Measurements from ENCODE around the gene PDZD4.
A peak's percentile ranks its signal among the peaks of the same experiment; 100 is the strongest.

Gene PDZD4

GRCh38 chrX:153801669-153802068 lies 28.7 kb downstream of the PDZD4 start:
- no peak overlapping the region for H3K4me3 ChIP-seq
- H3K27ac ChIP-seq = peak overlapping the region in 1 of 2 donors; percentile 72
- no peak for DNase-seq (ENCODE audit: low spot score)
- no peak for TF ChIP-seq CTCF (IDR thresholded peaks at IDR 0.05)

GRCh38 chrX:153800746-153801145 lies 29.6 kb downstream of the PDZD4 start:
- Histone ChIP-seq H3K4me3 (no peak overlapping the region), H3K27ac (peak overlapping the region; percentile 13 to 72)
- no peak for DNase-seq (ENCODE audit: low spot score)
- TF ChIP-seq CTCF (IDR thresholded peaks at IDR 0.05) = no peak

- Histone ChIP-seq H3K27ac (peak overlapping the region; percentile 60 to 72), H3K4me3 (no peak overlapping the region)
- TF ChIP-seq CTCF (IDR thresholded peaks at IDR 0.05) = no peak
- no peak for DNase-seq (ENCODE audit: low spot score)
Observed at GRCh38 chrX:153800177-153800722, 30.1 kb downstream of the PDZD4 start.

- TF ChIP-seq CTCF (IDR thresholded peaks at IDR 0.05) = no peak
- Histone ChIP-seq H3K27ac (peak overlapping the region in 1 of 2 donors; percentile 72), H3K4me3 (no peak overlapping the region)
- no peak for DNase-seq (ENCODE audit: low spot score)
Observed at GRCh38 chrX:153799326-153799725, 31.0 kb downstream of the PDZD4 start.

- no peak for TF ChIP-seq CTCF (IDR thresholded peaks at IDR 0.05)
- no peak for DNase-seq (ENCODE audit: low spot score)
- Histone ChIP-seq H3K4me3 (no peak overlapping the region), H3K27ac (no peak overlapping the region)
Observed at GRCh38 chrX:153797415-153798015, 32.8 kb downstream of the PDZD4 start.

- H3K27ac ChIP-seq = peak overlapping the region; percentile 63 to 96
- no peak for DNase-seq (ENCODE audit: low spot score)
- peak overlapping the region; percentile 83 for H3K4me3 ChIP-seq
- no peak for TF ChIP-seq CTCF (IDR thresholded peaks at IDR 0.05)
Observed at GRCh38 chrX:153794897-153795816, 35.2 kb downstream of the PDZD4 start.

Data from coronary artery (tissue), 2 donors.